Mesendoderm (in vitro differentiated cells): ENCODE data around the gene RPL10.

Experiments
- DNase-seq: peaks from one replicate; pipeline ENCODE4 v3.0.0; 2013
- H2AK5ac ChIP-seq: 2 replicates; pipeline ENCODE4 v1.6.1; 2013; ENCODE audit warnings: low read length, inconsistent platforms
- H2BK120ac ChIP-seq: 2 replicates; pipeline ENCODE4 v1.6.1; 2013; ENCODE audit warnings: low read depth, mild to moderate bottlenecking, low read length, moderate library complexity, mixed read lengths
- H2BK15ac ChIP-seq: replicated peaks from 2 replicates; pipeline ENCODE4 v1.6.1; 2013; ENCODE audit warnings: low read depth, mild to moderate bottlenecking, moderate library complexity
- H2BK5ac ChIP-seq: 2 replicates; pipeline ENCODE4 v1.6.1; 2013; ENCODE audit warnings: low read length, inconsistent platforms
- H3K18ac ChIP-seq: 2 replicates; pipeline ENCODE4 v1.6.1; 2013; ENCODE audit warnings: mild to moderate bottlenecking, low read length, mixed read lengths
- H3K23ac ChIP-seq: one replicate; pipeline ENCODE4 v1.6.1; 2013; ENCODE audit warnings: low read length
- H3K27ac ChIP-seq: 2 replicates; pipeline ENCODE4 v1.5.1; 2013; ENCODE audit warnings: low read depth, mild to moderate bottlenecking, inconsistent platforms, low read length, moderate library complexity
- H3K27me3 ChIP-seq: 2 replicates; pipeline ENCODE4 v1.6.1; 2013; ENCODE audit warnings: low read length, control low read depth, mild to moderate bottlenecking, inconsistent platforms; ENCODE audit not compliant: insufficient read depth, poor library complexity
- H3K36me3 ChIP-seq: 2 replicates; pipeline ENCODE4 v1.6.1; 2013; ENCODE audit warnings: low read length, inconsistent platforms; ENCODE audit not compliant: control insufficient read depth, insufficient read depth
- H3K4ac ChIP-seq: one replicate; pipeline ENCODE4 v1.6.1; 2013; ENCODE audit warnings: low read depth, mild to moderate bottlenecking, low read length, moderate library complexity
- H3K4me1 ChIP-seq: 2 replicates; pipeline ENCODE4 v1.6.1; 2013; ENCODE audit warnings: low read depth, low read length, inconsistent platforms; ENCODE audit not compliant: control insufficient read depth
- H3K4me2 ChIP-seq: 2 replicates; pipeline ENCODE4 v1.6.1; 2013; ENCODE audit warnings: low read length
- H3K4me3 ChIP-seq: 2 replicates; pipeline ENCODE4 v1.5.1; 2013; ENCODE audit warnings: mild to moderate bottlenecking, low read length
- H3K56ac ChIP-seq: one replicate; pipeline ENCODE4 v1.6.1; 2013; ENCODE audit warnings: low read length
- H3K79me1 ChIP-seq: 2 replicates; pipeline ENCODE4 v1.6.1; 2013; ENCODE audit warnings: low read length, inconsistent platforms
- H3K79me2 ChIP-seq: 2 replicates; pipeline ENCODE4 v1.6.1; 2013; ENCODE audit warnings: mild to moderate bottlenecking, low read length; ENCODE audit not compliant: control insufficient read depth, insufficient read depth
- H3K9ac ChIP-seq: 2 replicates; pipeline ENCODE4 v1.6.1; 2013; ENCODE audit warnings: low read length, inconsistent platforms
- H4K5ac ChIP-seq: one replicate; pipeline ENCODE4 v1.6.1; 2013; ENCODE audit warnings: low read length
- H4K8ac ChIP-seq: one replicate; pipeline ENCODE4 v1.6.1; 2013; ENCODE audit warnings: low read depth, mild to moderate bottlenecking, control low read depth, low read length, moderate library complexity
- WGBS: extraction: QIAGEN DNeasy Blood & Tissue Kit; methylation state at CpG from one replicate; pipeline ENCODE4 v1.1.7; 2013; ENCODE audit warnings: low lambda C conversion rate, missing lambda C conversion rate; ENCODE audit not compliant: insufficient coverage; ENCODE audit errors: extremely low coverage; 5-methylcytosine and 5-hydroxymethylcytosine counted together

Gene RPL10

DNA sequence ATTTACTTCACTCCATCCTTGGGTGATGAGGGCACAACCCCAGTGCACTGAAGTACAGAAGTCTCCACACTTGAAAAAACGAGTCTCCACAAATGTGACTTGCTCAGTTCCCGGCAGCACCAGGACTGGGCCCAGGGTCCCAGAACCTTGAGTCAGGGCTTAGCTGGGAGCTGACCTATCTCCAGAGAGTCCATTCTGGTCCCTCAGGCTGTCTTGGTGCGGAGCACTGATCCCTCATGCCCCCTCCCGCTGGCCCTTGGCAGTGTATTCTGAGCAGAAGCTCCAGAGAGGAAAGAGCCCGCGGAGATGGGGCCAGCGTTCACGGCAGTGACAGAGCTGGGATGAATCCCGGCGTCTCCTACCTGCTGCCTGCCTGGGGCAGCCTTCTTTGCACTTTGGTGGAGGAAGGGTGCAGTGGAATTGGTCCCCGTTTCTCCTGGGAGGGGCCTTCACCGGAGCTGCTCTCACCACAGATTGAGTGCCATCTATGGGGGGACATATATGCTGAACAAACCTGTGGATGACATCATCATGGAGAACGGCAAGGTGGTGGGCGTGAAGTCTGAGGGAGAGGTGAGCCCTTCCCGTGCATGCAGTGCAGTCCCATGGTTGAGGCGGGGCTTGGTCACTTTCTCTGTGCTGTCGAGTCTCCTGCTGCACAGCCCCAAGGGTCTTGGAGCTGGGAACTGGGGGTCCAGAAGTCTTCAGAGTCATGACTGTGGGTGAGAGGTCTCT is 42.6 kb downstream of the RPL10 start:
- Histone ChIP-seq H3K23ac (no peak overlapping the region), H2BK15ac (no peak overlapping the region), H4K8ac (no peak overlapping the region), H3K79me2 (peaks cover 17% of the 10 kb centered on the region), H3K36me3 (peaks cover 2% of the 10 kb centered on the region), H3K4me1 (no peaks in the 10 kb centered on the region), H3K79me1 (peaks cover 5% of the 10 kb centered on the region), H3K27me3 (no peaks in the 10 kb centered on the region), H4K5ac (no peak overlapping the region), H3K56ac (no peak overlapping the region), H3K27ac (no peak overlapping the region), H3K18ac (no peak overlapping the region), H3K4me2 (no peak overlapping the region), H3K4ac (no peak overlapping the region), H2BK5ac (no peak overlapping the region), H2AK5ac (no peak overlapping the region), H3K9ac (no peak overlapping the region), H2BK120ac (no peak overlapping the region), H3K4me3 (no peak overlapping the region)
- DNase-seq = no peak
- no CpG with 5 or more reads among the region's 17 CpGs for WGBS

DNA sequence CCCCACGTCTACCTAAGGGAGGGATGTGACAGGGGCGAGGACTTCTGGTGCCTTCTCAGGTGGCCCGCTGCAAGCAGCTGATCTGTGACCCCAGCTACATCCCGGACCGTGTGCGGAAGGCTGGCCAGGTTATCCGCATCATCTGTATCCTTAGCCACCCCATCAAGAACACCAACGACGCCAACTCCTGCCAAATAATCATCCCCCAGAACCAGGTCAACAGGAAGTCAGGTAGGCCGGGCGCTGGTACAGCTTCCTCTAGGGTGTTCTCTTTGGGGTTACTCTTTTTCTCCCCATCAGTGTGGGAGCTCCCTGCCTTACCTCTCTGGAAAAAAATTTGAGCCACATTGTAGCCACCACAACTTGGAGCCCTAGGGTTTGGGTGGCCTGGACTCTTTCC is 43.4 kb downstream of the RPL10 start:
- DNase-seq = no peak
- no peak overlapping the region for H4K5ac ChIP-seq
- H3K4me1 ChIP-seq = no peaks in the 10 kb centered on the region
- no peak overlapping the region for H3K4me2 ChIP-seq
- H3K56ac ChIP-seq = no peak overlapping the region
- no peak overlapping the region for H3K27ac ChIP-seq
- H3K4ac ChIP-seq = no peak overlapping the region
- no peak overlapping the region for H3K9ac ChIP-seq
- no peak overlapping the region for H2BK5ac ChIP-seq
- no peak overlapping the region for H3K23ac ChIP-seq
- WGBS = no CpG with 5 or more reads among the region's 11 CpGs
- H2AK5ac ChIP-seq = no peak overlapping the region
- peaks cover 2% of the 10 kb centered on the region for H3K36me3 ChIP-seq
- H3K79me1 ChIP-seq = peaks cover 5% of the 10 kb centered on the region
- H3K79me2 ChIP-seq = peaks cover 17% of the 10 kb centered on the region
- H2BK15ac ChIP-seq = no peak overlapping the region
- H2BK120ac ChIP-seq = no peak overlapping the region
- no peak overlapping the region for H3K18ac ChIP-seq
- no peak overlapping the region for H4K8ac ChIP-seq
- no peaks in the 10 kb centered on the region for H3K27me3 ChIP-seq
- H3K4me3 ChIP-seq = no peak overlapping the region

DNA sequence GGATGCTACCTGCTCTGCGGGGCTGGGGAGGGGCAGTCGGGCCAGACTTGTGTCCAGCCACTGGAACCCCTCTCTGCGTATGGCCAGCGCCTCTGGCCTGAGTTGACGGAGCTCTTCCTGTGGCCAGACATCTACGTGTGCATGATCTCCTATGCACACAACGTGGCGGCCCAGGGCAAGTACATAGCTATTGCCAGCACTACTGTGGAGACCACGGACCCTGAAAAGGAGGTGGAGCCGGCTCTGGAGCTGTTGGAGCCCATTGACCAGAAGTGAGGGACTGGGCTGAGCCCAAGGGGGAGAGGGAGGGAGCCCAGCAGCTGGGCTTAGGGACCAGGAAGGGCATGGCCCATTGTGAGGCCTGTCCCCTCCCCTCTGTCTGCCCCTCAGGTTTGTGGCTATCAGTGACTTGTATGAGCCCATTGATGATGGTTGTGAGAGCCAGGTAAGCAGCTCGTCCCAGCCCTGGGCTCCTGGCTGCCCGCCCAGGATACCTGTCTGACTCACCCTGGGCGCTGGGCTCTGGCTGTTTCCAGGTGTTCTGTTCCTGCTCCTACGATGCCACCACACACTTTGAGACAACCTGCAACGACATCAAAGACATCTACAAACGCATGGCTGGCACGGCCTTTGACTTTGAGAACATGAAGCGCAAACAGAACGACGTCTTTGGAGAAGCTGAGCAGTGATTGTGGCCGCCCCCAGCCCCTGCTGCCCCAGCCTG is 44.0 kb downstream of the RPL10 start:
- WGBS = no CpG with 5 or more reads among the region's 21 CpGs
- Histone ChIP-seq H2BK15ac (no peak overlapping the region), H2AK5ac (no peak overlapping the region), H3K56ac (no peak overlapping the region), H3K4ac (no peak overlapping the region), H2BK5ac (no peak overlapping the region), H3K79me1 (peaks cover 5% of the 10 kb centered on the region), H3K27ac (no peak overlapping the region), H3K36me3 (peaks cover 2% of the 10 kb centered on the region), H3K4me2 (no peak overlapping the region), H4K5ac (no peak overlapping the region), H3K4me1 (no peaks in the 10 kb centered on the region), H3K9ac (no peak overlapping the region), H3K18ac (no peak overlapping the region), H2BK120ac (no peak overlapping the region), H3K79me2 (peaks cover 17% of the 10 kb centered on the region), H3K27me3 (no peaks in the 10 kb centered on the region), H3K23ac (no peak overlapping the region), H3K4me3 (no peak overlapping the region), H4K8ac (no peak overlapping the region)
- DNase-seq = no peak

DNA sequence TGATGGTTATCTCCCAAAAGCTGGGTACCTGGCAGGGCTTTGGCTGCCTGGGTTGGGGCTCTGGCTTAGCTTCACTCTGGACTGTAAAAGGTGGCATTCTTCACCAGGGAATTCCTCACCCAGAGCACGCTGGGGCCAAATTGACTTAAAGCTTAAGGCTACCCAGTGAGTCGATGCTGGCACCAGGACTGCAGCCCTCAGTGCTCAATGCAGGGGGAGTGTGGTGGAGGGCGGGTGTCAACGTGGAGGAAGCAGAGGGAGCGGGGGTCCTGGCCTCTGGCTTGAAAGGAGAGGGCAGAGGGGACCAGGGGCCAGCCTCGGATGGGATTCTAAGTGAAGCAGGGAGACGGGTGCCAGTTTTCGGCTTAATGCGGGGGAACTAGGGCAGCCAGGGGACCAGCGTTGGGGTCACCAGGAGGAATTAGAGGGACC is 45.3 kb downstream of the RPL10 start:
- peak; percentile 35 for DNase-seq
- no CpG with 5 or more reads among the region's 10 CpGs for WGBS
- H3K18ac ChIP-seq = no peak overlapping the region
- no peak overlapping the region for H2AK5ac ChIP-seq
- peak overlapping the region; percentile 79 for H3K56ac ChIP-seq
- peak overlapping the region; percentile 59 for H3K9ac ChIP-seq
- peak overlapping the region; percentile 22 for H3K4me2 ChIP-seq
- H3K4ac ChIP-seq = no peak overlapping the region
- no peak overlapping the region for H3K23ac ChIP-seq
- H2BK5ac ChIP-seq = no peak overlapping the region
- no peak overlapping the region for H3K27ac ChIP-seq
- H2BK120ac ChIP-seq = no peak overlapping the region
- H3K79me1 ChIP-seq = peaks cover 2% of the 10 kb centered on the region
- peaks cover 7% of the 10 kb centered on the region for H3K79me2 ChIP-seq
- no peak overlapping the region for H3K4me3 ChIP-seq
- H2BK15ac ChIP-seq = no peak overlapping the region
- no peak overlapping the region for H4K8ac ChIP-seq
- no peaks in the 10 kb centered on the region for H3K4me1 ChIP-seq
- H3K36me3 ChIP-seq = peaks cover 2% of the 10 kb centered on the region
- H4K5ac ChIP-seq = no peak overlapping the region
- H3K27me3 ChIP-seq = no peaks in the 10 kb centered on the region

DNA sequence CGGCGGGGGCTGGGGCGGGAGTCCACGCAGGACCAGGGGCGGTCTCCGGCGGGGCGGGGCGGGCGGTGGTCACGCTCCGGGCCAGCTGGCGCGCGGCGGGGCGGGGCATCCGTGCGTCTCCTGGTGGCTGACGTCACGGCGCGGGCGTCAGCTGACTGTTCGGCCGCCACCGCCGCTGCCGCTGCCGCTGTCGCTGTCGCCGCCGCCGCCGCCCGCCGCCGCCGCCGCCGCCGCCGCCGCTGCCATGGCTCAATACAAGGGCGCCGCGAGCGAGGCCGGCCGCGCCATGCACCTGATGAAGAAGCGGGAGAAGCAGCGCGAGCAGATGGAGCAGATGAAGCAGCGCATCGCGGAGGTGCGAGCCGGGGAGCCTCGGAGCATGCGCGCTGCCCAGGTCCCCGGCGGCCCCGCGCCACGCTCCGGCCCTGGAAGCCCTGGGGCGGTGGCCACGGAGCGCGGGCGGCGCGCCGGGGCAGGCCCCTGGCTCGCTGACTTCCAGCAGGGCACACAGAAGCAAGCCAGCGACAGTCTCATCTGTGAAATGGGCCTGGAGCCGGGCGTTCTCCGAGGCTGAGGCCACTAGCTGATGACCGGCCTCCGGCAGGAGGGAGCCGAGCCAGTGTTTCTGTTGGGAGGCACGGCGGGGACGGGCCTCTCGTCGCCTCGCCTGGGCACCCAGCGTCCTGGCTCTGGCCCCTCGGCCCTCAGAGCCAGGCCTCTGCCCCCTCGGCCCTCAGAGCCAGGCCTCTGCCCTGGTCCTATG is 46.0 kb downstream of the RPL10 start, which contains the start of gene FAM50A:
Gene FAM50A, plus strand, starts transcription at position 150 of the 763 bp plus-strand sequence. Its CDS starts 95 bp downstream, at position 245.
- no peak within 1 kb of the TSS for H2BK120ac ChIP-seq
- no CpG with 5 or more reads among the region's 94 CpGs for WGBS

More for the DNA sequence above, 46.0 kb downstream of the RPL10 start, which contains the start of gene FAM50A:
- H2BK15ac ChIP-seq = no peak within 1 kb of the TSS
- peak within 1 kb of the TSS; percentile 64 for H3K27ac ChIP-seq
- no peak within 1 kb of the TSS for H4K8ac ChIP-seq
- H3K27me3 ChIP-seq = no peaks in the 10 kb centered on the region
- no peaks in the 10 kb centered on the region for H3K79me1 ChIP-seq
- no peak within 1 kb of the TSS for H4K5ac ChIP-seq
- no peak within 1 kb of the TSS for H3K23ac ChIP-seq
- H2BK5ac ChIP-seq = no peak within 1 kb of the TSS
- H2AK5ac ChIP-seq = no peak within 1 kb of the TSS
- H3K4me2 ChIP-seq = peak within 1 kb of the TSS; percentile 22
- peak within 1 kb of the TSS; percentile 32 for H3K4me3 ChIP-seq
- H3K4me1 ChIP-seq = no peaks in the 10 kb centered on the region
- no peak within 1 kb of the TSS for H3K18ac ChIP-seq
- H3K9ac ChIP-seq = peak within 1 kb of the TSS; percentile 71
- peak within 1 kb of the TSS; percentile 64 for H3K4ac ChIP-seq
- DNase-seq = peak; percentile 51
- peaks cover 2% of the 10 kb centered on the region for H3K36me3 ChIP-seq
- peak within 1 kb of the TSS; percentile 82 for H3K56ac ChIP-seq
- H3K79me2 ChIP-seq = no peaks in the 10 kb centered on the region
